Prostate gland (tissue), 1 donor: Measurements from ENCODE around the gene MRPL1.

Experiments used
- POLR2A ChIP-seq: fragments of 450-650 bp; IDR thresholded peaks from one replicate; pipeline ENCODE4 v1.6.1; 2016; ENCODE audit warnings: antibody characterized with exemption, mild to moderate bottlenecking
- POLR2AphosphoS5 ChIP-seq: sonication (generic); formaldehyde crosslinking; IDR thresholded peaks from one replicate; pipeline ENCODE4 v1.6.1; 2017; ENCODE audit warnings: antibody characterized with exemption

DNA sequence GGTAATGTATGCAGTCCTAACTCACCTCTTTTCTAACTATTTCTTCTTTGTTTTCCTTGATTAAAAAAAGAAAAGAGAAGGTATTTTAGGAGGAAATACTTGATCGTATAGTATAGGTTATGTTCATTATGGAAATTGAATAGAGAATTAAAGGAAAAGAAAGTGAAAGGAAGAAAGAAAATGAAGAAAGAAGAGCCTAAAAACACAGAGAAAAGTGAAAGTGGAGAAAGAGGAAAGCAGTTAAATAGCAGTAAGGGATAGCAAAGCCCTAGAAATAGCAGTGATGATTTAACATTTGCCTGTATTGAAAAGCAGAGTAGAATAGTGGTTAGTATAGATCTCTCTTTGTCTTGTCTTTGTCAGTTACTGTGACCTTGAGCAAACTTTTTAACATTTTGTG lies 37.0 kb downstream of the MRPL1 start:
- TF ChIP-seq POLR2A (no peak), POLR2AphosphoS5 (no peak)
